Stimulated activated CD4-positive, alpha-beta T cell treated with anti-CD3 and anti-CD28 coated beads, Interleukin-15, amount 100 ng/mL, for 1 hour (primary cell): ENCODE results near the gene POTEF.
"Not testable (repeated sequence)": the region's sequence is repeated elsewhere in the genome, so short reads cannot be mapped to it uniquely, and the experiment has no call there.

Experiments
- DNase-seq, 2 donors: peaks; one replicate each; pipeline ENCODE4 v3.0.0-alpha.2; 2020; ENCODE audit warnings: low read depth in 1 of 2, low spot score in 1 of 2

POTEF gene

GRCh38 chr2:130128464-130128863 lies 558 bp downstream of the POTEF start:
- DNase-seq, result not testable (repeated sequence)

- DNase-seq, result not testable (repeated sequence)
Measured at GRCh38 chr2:130127726-130128125, 1.3 kb downstream of the POTEF start.

GRCh38 chr2:130120924-130121323 lies 8.1 kb downstream of the POTEF start:
- DNase-seq, result not testable (repeated sequence)

GRCh38 chr2:130102597-130103363 lies 26.2 kb downstream of the POTEF start:
- not testable (repeated sequence) for DNase-seq

GRCh38 chr2:130062645-130063044 lies 66.4 kb downstream of the POTEF start:
- DNase-seq, result not testable (repeated sequence)

GRCh38 chr2:130059982-130060381 lies 69.0 kb downstream of the POTEF start:
- not testable (repeated sequence) for DNase-seq

GRCh38 chr2:130056336-130056735 lies 72.7 kb downstream of the POTEF start:
- not testable (repeated sequence) for DNase-seq

- not testable (repeated sequence) for DNase-seq
Measured at GRCh38 chr2:130053217-130053911, 75.7 kb downstream of the POTEF start.

GRCh38 chr2:130052376-130052775 lies 76.6 kb downstream of the POTEF start:
- not testable (repeated sequence) for DNase-seq

GRCh38 chr2:130048422-130048821 lies 80.6 kb downstream of the POTEF start:
- not testable (repeated sequence) for DNase-seq

GRCh38 chr2:130038265-130038603 lies 90.8 kb downstream of the POTEF start:
- DNase-seq, result not testable (repeated sequence)

GRCh38 chr2:130025931-130026330 lies 103.1 kb downstream of the POTEF start:
- DNase-seq, result not testable (repeated sequence)
